NOMO-1 treated with DMSO at 0.1 percent for 48 hours (cell line): Measurements from ENCODE around the gene FAM234A.

ENCODE experiments used
- DNase-seq: peaks from one replicate; lab custom pipeline; 2025; ENCODE audit not compliant: unreplicated experiment; lab: John Stamatoyannopoulos, UW

FAM234A gene

DNA sequence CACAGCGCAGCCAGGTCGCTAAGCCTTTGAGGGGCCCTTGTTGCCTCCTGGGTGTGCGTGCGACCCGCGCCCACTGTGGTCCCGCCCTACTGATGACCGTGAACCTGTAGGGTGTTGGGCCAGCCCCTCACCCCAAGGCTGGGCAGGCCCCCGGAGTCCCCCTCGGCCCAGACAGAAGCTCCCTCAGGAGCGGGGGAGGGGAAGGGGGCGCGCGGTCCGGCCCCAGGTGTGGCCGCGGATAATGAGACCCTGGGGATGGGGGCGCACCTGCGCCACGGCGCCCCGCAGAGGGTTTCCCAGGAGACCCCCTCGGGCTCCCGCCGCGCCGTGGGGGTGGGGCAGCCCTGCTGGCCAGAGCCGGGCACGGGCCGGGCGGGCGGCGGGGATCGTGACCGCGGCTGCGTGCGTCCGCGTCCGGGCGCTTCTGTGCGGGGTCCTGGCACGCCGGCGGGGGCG lies 45.4 kb downstream of the FAM234A start:
- no peak for DNase-seq

DNA sequence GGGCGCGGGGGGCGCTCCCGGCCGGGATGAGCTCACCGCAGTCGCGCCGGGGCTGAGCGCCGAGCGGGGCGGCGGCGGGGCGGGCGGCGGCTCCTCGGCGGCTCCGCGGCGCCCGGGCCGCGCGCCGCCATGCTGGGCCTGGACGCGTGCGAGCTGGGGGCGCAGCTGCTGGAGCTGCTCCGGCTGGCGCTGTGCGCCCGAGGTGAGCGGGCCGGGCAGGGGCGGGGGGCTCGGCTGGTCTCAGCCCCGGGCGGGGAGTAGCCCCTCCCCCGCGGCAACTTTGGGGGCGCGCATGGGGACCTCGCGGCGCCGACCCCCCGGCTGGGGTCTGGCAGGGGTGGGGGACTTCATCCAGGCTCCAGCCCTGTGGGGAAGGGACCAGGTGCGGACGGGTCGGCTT lies 45.9 kb downstream of the FAM234A start, which contains the start of gene ARHGDIG:
TSS of gene ARHGDIG (plus strand) at position 40 of the 400 bp plus-strand sequence. CDS start at position 130, 90 bp downstream.
- no peak for DNase-seq

GRCh38 chr16:280991-281659 lies 46.5 kb downstream of the FAM234A start:
- DNase-seq = no peak

- DNase-seq = no peak
Measured at GRCh38 chr16:281660-282255, 47.1 kb downstream of the FAM234A start.

DNA sequence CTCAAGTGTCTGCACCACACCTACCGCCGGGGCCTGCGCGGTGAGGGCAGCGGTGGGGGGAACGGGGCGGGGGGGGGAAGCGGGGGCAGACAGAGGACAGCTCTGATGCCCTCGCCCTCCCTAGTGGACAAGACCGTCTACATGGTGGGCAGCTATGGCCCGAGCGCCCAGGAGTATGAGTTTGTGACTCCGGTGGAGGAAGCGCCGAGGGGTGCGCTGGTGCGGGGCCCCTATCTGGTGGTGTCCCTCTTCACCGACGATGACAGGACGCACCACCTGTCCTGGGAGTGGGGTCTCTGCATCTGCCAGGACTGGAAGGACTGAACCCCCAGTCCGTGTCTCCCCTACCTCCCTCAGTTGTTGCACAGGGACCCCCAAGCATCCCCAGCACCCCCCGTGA lies 47.9 kb downstream of the FAM234A start:
- DNase-seq = no peak

- DNase-seq = no peak
Measured at GRCh38 chr16:283033-283805, 48.6 kb downstream of the FAM234A start, which contains the start of gene PDIA2. Gene PDIA2 (plus strand): TSS chr16:283164. CDS start chr16:283170, 6 bp downstream.

DNA sequence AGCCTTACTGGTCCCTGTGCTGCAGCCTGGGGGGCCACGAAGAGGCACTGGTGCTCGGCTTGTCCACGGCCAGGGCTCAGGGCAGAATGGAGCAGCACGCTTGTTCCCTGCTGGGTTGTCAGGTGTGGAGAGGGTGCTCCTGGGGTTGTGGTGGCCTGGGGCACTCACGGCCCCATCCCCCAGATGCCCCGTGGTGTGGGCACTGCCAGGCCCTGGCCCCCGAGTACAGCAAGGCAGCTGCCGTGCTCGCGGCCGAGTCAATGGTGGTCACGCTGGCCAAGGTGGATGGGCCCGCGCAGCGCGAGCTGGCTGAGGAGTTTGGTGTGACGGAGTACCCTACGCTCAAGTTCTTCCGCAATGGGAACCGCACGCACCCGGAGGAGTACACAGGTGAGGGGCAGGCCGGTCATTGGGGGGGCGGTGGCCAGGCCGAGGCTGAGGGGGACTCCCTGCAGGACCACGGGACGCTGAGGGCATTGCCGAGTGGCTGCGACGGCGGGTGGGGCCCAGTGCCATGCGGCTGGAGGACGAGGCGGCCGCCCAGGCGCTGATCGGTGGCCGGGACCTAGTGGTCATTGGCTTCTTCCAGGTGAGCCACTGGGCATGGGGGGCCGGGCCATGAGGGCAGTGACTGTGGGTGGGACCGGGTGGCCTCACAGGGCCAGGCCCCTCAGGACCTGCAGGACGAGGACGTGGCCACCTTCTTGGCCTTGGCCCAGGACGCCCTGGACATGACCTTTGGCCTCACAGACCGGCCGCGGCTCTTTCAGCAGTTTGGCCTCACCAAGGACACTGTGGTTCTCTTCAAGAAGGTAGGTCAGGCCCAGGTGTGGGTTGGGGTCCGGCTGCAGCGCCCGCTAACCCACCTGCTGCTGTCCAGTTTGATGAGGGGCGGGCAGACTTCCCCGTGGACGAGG lies 49.8 kb downstream of the FAM234A start:
- no peak for DNase-seq

GRCh38 chr16:285146-286055 lies 50.8 kb downstream of the FAM234A start:
- DNase-seq = no peak

DNA sequence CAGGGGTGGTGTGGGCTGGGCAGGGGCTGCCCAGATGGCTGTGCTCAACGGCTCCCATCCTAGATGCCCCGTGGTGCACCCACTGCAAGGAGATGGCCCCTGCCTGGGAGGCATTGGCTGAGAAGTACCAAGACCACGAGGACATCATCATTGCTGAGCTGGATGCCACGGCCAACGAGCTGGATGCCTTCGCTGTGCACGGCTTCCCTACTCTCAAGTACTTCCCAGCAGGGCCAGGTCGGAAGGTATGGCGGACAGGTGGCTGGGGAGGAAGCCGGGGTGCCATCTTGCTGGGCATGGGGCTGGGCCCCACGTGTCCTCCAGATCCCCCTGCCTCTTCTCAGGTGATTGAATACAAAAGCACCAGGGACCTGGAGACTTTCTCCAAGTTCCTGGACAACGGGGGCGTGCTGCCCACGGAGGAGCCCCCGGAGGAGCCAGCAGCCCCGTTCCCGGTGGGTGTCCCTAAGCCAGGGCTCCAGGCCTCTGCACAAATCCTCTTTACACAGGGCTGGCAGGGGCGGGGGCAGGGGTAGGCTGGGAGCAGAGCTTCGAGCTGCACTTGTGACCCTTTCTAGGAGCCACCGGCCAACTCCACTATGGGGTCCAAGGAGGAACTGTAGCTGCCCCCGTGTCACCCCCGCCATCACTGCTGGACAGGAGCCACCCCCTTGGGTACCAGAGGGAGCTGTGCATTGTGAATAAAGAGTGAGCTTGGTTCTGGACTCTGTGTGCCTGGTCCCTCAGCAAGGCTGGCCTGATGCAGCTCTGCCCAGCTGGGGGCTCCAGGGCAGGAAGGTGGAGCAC lies 52.1 kb downstream of the FAM234A start:
- no peak for DNase-seq

DNA sequence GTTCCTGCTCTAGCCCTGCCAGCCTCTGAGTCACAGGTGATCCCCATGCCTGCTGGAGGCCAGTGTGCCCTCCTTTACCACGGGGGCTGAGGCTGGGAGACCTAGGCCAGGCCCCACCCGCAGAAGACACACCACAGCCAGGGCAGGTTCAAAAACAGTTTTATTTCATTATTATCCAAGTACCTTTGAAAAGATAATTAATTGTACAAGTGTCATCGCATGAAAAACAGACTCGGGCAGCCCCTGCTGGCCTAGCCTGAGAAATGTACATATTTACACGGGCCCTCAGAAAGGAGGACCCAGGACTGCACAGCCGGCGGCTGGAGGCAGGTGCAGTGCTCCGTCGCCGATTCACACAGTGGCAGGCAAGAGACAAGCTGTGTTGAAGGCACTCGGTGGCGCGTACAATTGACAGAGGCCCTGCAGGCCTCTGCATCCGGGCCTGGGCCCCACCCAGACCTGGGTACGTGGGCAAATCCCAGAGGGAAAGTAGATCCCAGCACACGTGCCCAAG lies 52.7 kb downstream of the FAM234A start:
- DNase-seq = no peak

DNA sequence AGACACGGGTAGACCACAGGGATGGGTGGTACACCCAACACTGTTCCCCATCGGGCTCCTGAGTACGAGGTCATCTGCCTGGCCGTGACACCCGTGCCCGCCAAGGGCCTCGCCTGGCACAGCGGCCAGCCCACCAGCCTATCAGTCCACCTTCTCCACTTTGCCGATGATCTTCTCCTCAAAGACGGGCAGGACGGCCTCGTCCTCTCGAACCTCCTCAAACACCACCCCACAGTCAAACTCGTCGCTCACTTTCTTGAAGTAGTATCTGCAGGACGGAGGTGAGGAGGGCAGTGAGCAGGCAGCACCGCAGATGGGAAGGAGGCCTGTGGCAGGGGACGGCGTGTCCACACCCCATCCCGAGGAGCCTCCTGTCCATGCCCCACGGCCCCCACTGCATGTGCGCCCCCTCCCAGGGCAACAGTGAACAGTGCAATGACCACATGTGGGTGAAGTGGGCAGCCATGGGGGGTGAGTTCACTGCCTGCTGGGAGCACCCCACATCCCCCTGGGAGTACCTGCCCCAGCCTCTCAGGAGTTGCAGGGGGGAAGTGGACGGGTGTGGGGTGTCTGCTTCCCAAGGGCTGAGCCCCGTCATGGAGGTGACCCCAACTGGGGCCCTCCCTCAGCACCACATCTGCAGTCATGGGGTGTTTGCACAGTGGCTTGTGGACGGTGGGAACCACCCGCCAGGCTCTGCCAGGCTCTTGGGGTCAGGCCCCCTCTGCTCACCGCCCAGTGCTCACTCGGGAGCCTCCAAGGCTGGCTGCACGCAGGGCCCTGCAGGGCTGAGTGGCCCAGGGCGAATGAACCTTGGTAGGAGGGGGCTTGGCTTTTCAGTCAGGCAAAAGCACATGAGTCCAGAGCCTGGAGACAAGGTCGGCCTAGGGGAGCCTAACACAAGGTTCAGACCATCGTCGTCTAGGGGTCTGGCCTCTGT lies 53.6 kb downstream of the FAM234A start:
- no peak for DNase-seq

- no peak for DNase-seq
Measured at GRCh38 chr16:289395-289997, 54.9 kb downstream of the FAM234A start.

- DNase-seq = no peak
Measured at GRCh38 chr16:290015-290680, 55.5 kb downstream of the FAM234A start.

DNA sequence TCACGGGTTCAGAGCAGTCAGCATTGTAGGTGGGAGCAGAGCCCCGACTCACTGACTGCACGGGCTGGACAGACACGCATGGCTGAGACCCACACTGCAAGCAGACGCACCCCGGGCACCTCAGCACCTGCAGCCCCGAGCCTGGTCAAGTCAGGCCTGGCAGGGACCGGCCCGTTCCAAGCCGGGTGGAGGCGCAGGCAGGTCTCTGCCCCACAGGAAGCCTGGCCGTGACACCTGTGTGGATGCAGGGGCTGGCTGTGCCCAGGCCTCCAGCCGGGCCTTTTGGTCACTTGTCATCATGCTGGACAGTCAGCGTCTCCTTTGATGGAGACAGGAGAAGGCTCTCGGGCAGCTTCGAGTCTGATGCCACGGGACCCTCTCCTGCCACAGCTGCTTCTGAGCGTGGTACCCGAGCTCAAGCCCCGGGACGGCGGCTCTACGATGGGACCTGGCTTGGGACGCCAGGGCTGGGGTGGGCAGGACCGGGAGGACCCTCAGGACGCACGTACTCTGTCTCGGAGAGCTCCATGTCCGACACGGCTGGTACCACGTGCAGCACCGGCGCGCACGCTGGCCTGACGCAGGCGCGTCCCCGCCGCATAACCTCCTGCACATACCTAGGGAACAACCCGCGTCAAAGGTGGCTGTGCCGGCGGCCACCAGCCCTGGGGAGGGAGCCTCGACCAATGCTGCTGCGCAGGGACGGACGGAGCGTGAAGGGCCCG lies 56.2 kb downstream of the FAM234A start:
- DNase-seq = no peak

DNA sequence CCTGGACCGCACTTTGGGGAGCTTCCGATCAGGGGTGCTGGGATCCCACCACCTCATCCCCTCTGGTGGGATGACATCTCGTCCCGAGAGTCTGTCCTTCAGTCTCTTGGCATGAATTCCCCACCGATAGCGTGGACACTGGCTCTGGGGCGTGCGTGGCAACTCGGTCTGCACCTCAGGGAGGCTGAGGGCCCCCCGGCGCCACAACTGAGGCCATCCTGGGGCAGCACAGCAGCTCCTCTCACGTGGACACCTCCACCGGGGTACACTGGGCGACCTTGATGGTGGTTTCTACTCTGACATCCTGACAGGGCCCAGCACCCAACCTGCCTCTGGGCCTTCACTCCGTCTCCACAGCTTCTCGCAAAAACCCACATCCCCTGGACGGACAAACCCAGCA lies 56.9 kb downstream of the FAM234A start:
- no peak for DNase-seq
